H1 (cell line): ENCODE results near the gene RABIF. TPM values are rescaled to one million over a fixed set of nuclear protein-coding genes. Genes with fewer than 3 reads are reported as not detected.

Experiments used
- CTCF ChIA-PET: fragments of 300-600 bp; sonication (Branson Sonifier 250); formaldehyde crosslinking; loops from one replicate; lab custom pipeline; 2021; ENCODE audit not compliant: partially characterized antibody; lab: Charles Lee
- POLR2A ChIA-PET: fragments of 300-600 bp; sonication (Branson Sonifier 250); formaldehyde crosslinking; loops from one replicate; lab custom pipeline; 2021; ENCODE audit warnings: inconsistent platforms; ENCODE audit not compliant: partially characterized antibody; lab: Charles Lee
- DNase-seq, 2 experiments: peaks; one replicate each; pipeline versions ENCODE4 v3.0.0 to v3.0.0-alpha.2; 2010 to 2022; ENCODE audit warnings: low spot score in 2 of 2, low read depth in 1 of 2, mixed read lengths in 1 of 2
- FAIRE-seq: peaks from 2 replicates; lab custom pipeline; 2011; peaks lifted over from hg19 to GRCh38; lab: Jason Lieb, UNC
- H2AFZ ChIP-seq: 2 replicates; pipeline ENCODE4 v1.8.1; 2012; ENCODE audit warnings: low read length, inconsistent platforms
- H2AK5ac ChIP-seq: 2 replicates; pipeline ENCODE4 v1.6.1; 2013; ENCODE audit warnings: low read depth, low read length
- H2BK120ac ChIP-seq: replicated peaks from 2 replicates; pipeline ENCODE3; 2013; ENCODE audit warnings: low read depth, low read length, inconsistent platforms
- H2BK12ac ChIP-seq: 2 replicates; pipeline ENCODE4 v1.6.1; 2013; ENCODE audit warnings: low read depth, low read length
- H2BK15ac ChIP-seq: 2 replicates; pipeline ENCODE4 v1.6.1; 2013; ENCODE audit warnings: low read length
- H2BK20ac ChIP-seq: 2 replicates; pipeline ENCODE4 v1.6.1; 2013; ENCODE audit warnings: low read length
- H2BK5ac ChIP-seq: 2 replicates; pipeline ENCODE4 v1.6.1; 2013; ENCODE audit warnings: low read depth, low read length
- H3K14ac ChIP-seq: 2 replicates; pipeline ENCODE4 v1.6.1; 2013; ENCODE audit warnings: inconsistent platforms; ENCODE audit not compliant: insufficient read length
- H3K18ac ChIP-seq: 2 replicates; pipeline ENCODE4 v1.6.1; 2013; ENCODE audit warnings: low read length; ENCODE audit errors: extremely low read depth
- H3K23ac ChIP-seq: 2 replicates; pipeline ENCODE4 v1.6.1; 2013; ENCODE audit warnings: inconsistent platforms; ENCODE audit not compliant: insufficient read length
- H3K23me2 ChIP-seq: 2 replicates; pipeline ENCODE4 v1.6.1; 2013; ENCODE audit warnings: low read depth, low read length
- H3K27ac ChIP-seq: 2 replicates; pipeline ENCODE4 v1.6.1; 2011; ENCODE audit warnings: low read depth, low read length, inconsistent platforms
- H3K27me3 ChIP-seq, 4 experiments: replicated peaks in 1 of 4; 1 replicate in 1 of 4; 2 replicates in 3 of 4; pipeline versions ENCODE4 v1.6.1 to v1.8.1; 2011 to 2013; ENCODE audit warnings: low read length in 3 of 4, mild to moderate bottlenecking in 3 of 4, inconsistent platforms in 2 of 4, mixed read lengths in 2 of 4, moderate library complexity in 1 of 4; ENCODE audit not compliant: control insufficient read depth in 3 of 4, insufficient read depth in 3 of 4; ENCODE audit errors: extremely low read depth in 1 of 4
- H3K36me3 ChIP-seq, 4 experiments: 2 replicates each; pipeline versions ENCODE4 v1.6.1 to v1.8.1; 2011 to 2013; ENCODE audit warnings: mild to moderate bottlenecking in 4 of 4, low read length in 3 of 4, moderate library complexity in 2 of 4, control low read depth in 1 of 4, inconsistent platforms in 1 of 4; ENCODE audit not compliant: insufficient read depth in 4 of 4, control insufficient read depth in 2 of 4
- H3K4ac ChIP-seq: replicated peaks from 2 replicates; pipeline ENCODE3; 2013; ENCODE audit warnings: low read length, low read depth, mixed read lengths, inconsistent platforms; ENCODE audit not compliant: insufficient read length
- H3K4me1 ChIP-seq, 4 experiments: replicated peaks in 1 of 4; 1 replicate in 1 of 4; 2 replicates in 3 of 4; pipeline versions ENCODE4 v1.6.1 to v1.8.1; 2011 to 2013; ENCODE audit warnings: low read length in 3 of 4, inconsistent platforms in 2 of 4, mixed read lengths in 1 of 4; ENCODE audit not compliant: insufficient read depth in 4 of 4, control insufficient read depth in 3 of 4
- H3K4me2 ChIP-seq, 2 experiments: 2 replicates each; pipeline versions ENCODE4 v1.6.1 to v1.8.1; 2011 to 2013; ENCODE audit warnings: low read depth in 2 of 2, low read length in 2 of 2, control low read depth in 1 of 2, inconsistent platforms in 1 of 2, mild to moderate bottlenecking in 1 of 2; ENCODE audit not compliant: insufficient read depth in 1 of 2
- H3K4me3 ChIP-seq, 4 experiments: fragments of 200-600, 300-600 bp in 1 of 4; sonication (generic), shearing (Covaris generic), sonication (Bioruptor Twin) in 1 of 4; 2 replicates each; pipeline versions ENCODE4 v1.5.1 to v1.8.1; 2011 to 2016; ENCODE audit warnings: low read length in 4 of 4, low read depth in 3 of 4, control low read depth in 2 of 4, inconsistent platforms in 2 of 4, mild to moderate bottlenecking in 2 of 4, mixed read lengths in 1 of 4, moderate library complexity in 1 of 4; ENCODE audit not compliant: insufficient read depth in 2 of 4; ENCODE audit errors: extremely low read depth in 1 of 4
- H3K56ac ChIP-seq: replicated peaks from 2 replicates; pipeline ENCODE3; 2013; ENCODE audit warnings: low read depth, mild to moderate bottlenecking, mixed read lengths, low read length, inconsistent platforms; ENCODE audit not compliant: insufficient read length
- H3K79me1 ChIP-seq: 2 replicates; pipeline ENCODE4 v1.6.1; 2013; ENCODE audit warnings: low read depth, low read length, control low read depth
- H3K79me2 ChIP-seq, 2 experiments: 2 replicates each; pipeline versions ENCODE4 v1.6.1 to v1.8.1; 2012 to 2013; ENCODE audit warnings: low read length in 2 of 2, mild to moderate bottlenecking in 2 of 2, inconsistent platforms in 1 of 2; ENCODE audit not compliant: insufficient read depth in 2 of 2, control insufficient read depth in 1 of 2
- H3K9ac ChIP-seq, 4 experiments: replicated peaks in 1 of 4; 1 replicate in 1 of 4; 2 replicates in 3 of 4; pipeline versions ENCODE4 v1.6.1 to v1.8.1; 2011 to 2013; ENCODE audit warnings: low read depth in 3 of 4, low read length in 3 of 4, control low read depth in 2 of 4, mild to moderate bottlenecking in 2 of 4, moderate library complexity in 2 of 4, inconsistent platforms in 1 of 4; ENCODE audit errors: extremely low read depth in 1 of 4
- H3K9me3 ChIP-seq, 2 experiments: 2 replicates each; pipeline versions ENCODE4 v1.6.1 to v1.8.1; 2012 to 2013; ENCODE audit warnings: mild to moderate bottlenecking in 2 of 2, moderate library complexity in 2 of 2, control low read depth in 1 of 2, inconsistent platforms in 1 of 2, low read depth in 1 of 2, low read length in 1 of 2, mixed read lengths in 1 of 2; ENCODE audit not compliant: insufficient read depth in 2 of 2
- H4K20me1 ChIP-seq, 2 experiments: replicated peaks in 1 of 2; 2 replicates each; pipeline versions ENCODE3 to v1.8.1; 2011 to 2013; ENCODE audit warnings: inconsistent platforms in 2 of 2, low read length in 2 of 2, mild to moderate bottlenecking in 1 of 2; ENCODE audit not compliant: insufficient read depth in 2 of 2, control insufficient read depth in 1 of 2
- H4K5ac ChIP-seq: 2 replicates; pipeline ENCODE4 v1.6.1; 2013; ENCODE audit warnings: low read length, low read depth, mixed read lengths, inconsistent platforms; ENCODE audit not compliant: insufficient read length
- H4K8ac ChIP-seq: 2 replicates; pipeline ENCODE4 v1.8.0; 2013; ENCODE audit warnings: mild to moderate bottlenecking, moderate library complexity, low read length, inconsistent platforms; ENCODE audit not compliant: insufficient read depth; ENCODE audit errors: extremely low read depth
- H4K91ac ChIP-seq: replicated peaks from 2 replicates; pipeline ENCODE3; 2013; ENCODE audit warnings: low read length, mixed read lengths, inconsistent platforms; ENCODE audit not compliant: insufficient read length
- ATF3 ChIP-seq: IDR thresholded peaks from 2 replicates; pipeline ENCODE4 v1.6.1; 2011; ENCODE audit warnings: low read depth, mild to moderate bottlenecking, low read length; ENCODE audit not compliant: insufficient read depth
- BACH1 ChIP-seq: IDR thresholded peaks from 2 replicates; pipeline ENCODE4 v1.6.1; 2012; ENCODE audit warnings: low read length, improper control_type of control experiment
- BRCA1 ChIP-seq: IDR thresholded peaks from 2 replicates; pipeline ENCODE4 v1.6.1; 2012; ENCODE audit warnings: low read depth, low read length, improper control_type of control experiment
- EZH2 ChIP-seq: fragments of 200-600 bp; sonication (generic); IDR thresholded peaks from 2 replicates; pipeline ENCODE4 v1.7.1; 2012; ENCODE audit warnings: low read depth, mild to moderate bottlenecking, moderate library complexity, low read length, inconsistent platforms; ENCODE audit not compliant: severe bottlenecking
- HDAC6 ChIP-seq: IDR thresholded peaks from one replicate; pipeline ENCODE4 v1.7.1; 2012; ENCODE audit warnings: low read depth, mild to moderate bottlenecking, inconsistent platforms, low read length, moderate library complexity
- KDM5A ChIP-seq: fragments of 200-600 bp; IDR thresholded peaks from 2 replicates; pipeline ENCODE4 v1.7.1; 2012; ENCODE audit warnings: mild to moderate bottlenecking, low read length, inconsistent platforms, mixed read lengths
- MAFK ChIP-seq: IDR thresholded peaks from 2 replicates; pipeline ENCODE4 v1.6.1; 2012; ENCODE audit warnings: low read depth, mild to moderate bottlenecking, improper control_type of control experiment, low read length
- POLR2A ChIP-seq, 2 experiments: IDR thresholded peaks; 1 replicate in 1 of 2; 2 replicates in 1 of 2; pipeline ENCODE4 v1.6.1; 2011; ENCODE audit warnings: low read depth in 2 of 2, low read length in 2 of 2, mild to moderate bottlenecking in 2 of 2; ENCODE audit errors: control extremely low read depth in 1 of 2
- RNF2 ChIP-seq: fragments of 200-900, 300-1000 bp; sonication (generic); IDR thresholded peaks from 2 replicates; pipeline ENCODE4 v1.7.1; 2016; ENCODE audit warnings: borderline replicate concordance, low read depth, mild to moderate bottlenecking, antibody characterized with exemption, low read length; ENCODE audit not compliant: poor library complexity, severe bottlenecking; ENCODE audit errors: missing control alignments
- SAP30 ChIP-seq: fragments of 300-600 bp; sonication (generic); IDR thresholded peaks from 2 replicates; pipeline ENCODE4 v1.7.1; 2012; ENCODE audit warnings: low read length, moderate library complexity, mild to moderate bottlenecking, inconsistent platforms; ENCODE audit not compliant: insufficient read depth, insufficient replicate concordance
- SP4 ChIP-seq: IDR thresholded peaks from 2 replicates; pipeline ENCODE4 v1.6.1; 2012; ENCODE audit warnings: low read length, inconsistent platforms
- WGBS, 2 experiments: shearing (Covaris generic) in 1 of 2; methylation state at CpG; one replicate each; pipeline versions ENCODE4 v1.1.6 to v1.1.7; 2013 to 2015; ENCODE audit warnings: low lambda C conversion rate in 2 of 2, mixed read lengths in 2 of 2, inconsistent platforms in 1 of 2, low coverage in 1 of 2, missing lambda C conversion rate in 1 of 2; ENCODE audit not compliant: insufficient replicate concordance in 2 of 2, insufficient coverage in 1 of 2, insufficient read length in 1 of 2; ENCODE audit errors: extremely low coverage in 1 of 2, missing lambda C conversion rate in 1 of 2; 5-methylcytosine and 5-hydroxymethylcytosine counted together
- polyA plus RNA-seq, 7 experiments: library from polyadenylated mRNA; depleted of rRNA in 3 of 7; stranded (reverse) in 5 of 7; unstranded in 2 of 7; fragments of >200 nt in 5 of 7; fragments of 200-250 nt in 2 of 7; gene quantifications; 1 replicate in 5 of 7; 2 replicates in 1 of 7; 4 replicates in 1 of 7; pipeline versions ENCODE4 v1.2.1 to v1.2.3, GENCODE V29; 2011 to 2013; ENCODE audit warnings: missing spikeins in 2 of 7, mixed read lengths in 2 of 7
- total RNA-seq: library from RNA; stranded (reverse); fragmentation: NEBNext Ultra II Directional; extraction: Animal tissue kit (Norgen Biotek cat#: 25700); gene quantifications from 2 replicates; pipeline ENCODE4 v1.2.1, GENCODE V29; 2021

Gene RABIF
- total and polyA plus RNA-seq, 2 of the 8 experiments (the other 6 are each of a cell fraction or from before 2014, with no cell fraction given): 5.6 to 6.9 TPM

- WGBS, 2 experiments: 87% methylated on average over 10 of the region's 10 CpGs; no CpG with 5 or more reads in 1 of the 2 experiments
- Histone ChIP-seq H3K4ac (no peak overlapping the region), H3K56ac (no peak overlapping the region), H2BK5ac (no peak overlapping the region; the same call in 1 of the 2 replicates), H3K18ac (0 out of 2 replicates have a peak overlapping the region, but pooled peaks have one; percentile 32), H4K91ac (peak overlapping the region; percentile 62), H2BK12ac (no peak overlapping the region; the same call in 1 of the 2 replicates), H3K4me1 (peaks cover 0 to 6% (median 5%) of the 10 kb centered on the region in 4 experiments; a peak in 6 of 7 replicates), H3K4me3 (no peak overlapping the region), H2BK20ac (no peak overlapping the region), H3K14ac (no peak overlapping the region), H2BK15ac (no peak overlapping the region), H2BK120ac (no peak overlapping the region), H2AK5ac (no peak overlapping the region), H3K9ac (no peak overlapping the region), H2AFZ (no peak overlapping the region; the same call in 1 of the 2 replicates), H3K79me1 (no peaks in the 10 kb centered on the region), H3K23ac (no peak overlapping the region), H3K79me2 (no peaks in the 10 kb centered on the region), H3K27me3 (no peaks in the 10 kb centered on the region), H3K27ac (no peak overlapping the region), H4K20me1 (no peaks in the 10 kb centered on the region), H3K4me2 (no peak overlapping the region), H4K8ac (peak overlapping the region; percentile 36), H3K23me2 (no peaks in the 10 kb centered on the region), H4K5ac (no peak overlapping the region), H3K9me3 (no peaks in the 10 kb centered on the region), H3K36me3 (no peaks in the 10 kb centered on the region)
- ChIA-PET POLR2A (interaction anchor here (0.7 to 2.6 kb wide), 7 partner anchors 10 to 28 kb away, joined by 3 to 10 read pairs (median 4); partner anchors contain the start of gene PCAT6), CTCF (interaction anchor here (1.0 to 2.1 kb wide), 9 partner anchors 11 to 204 kb away, joined by 3 to 19 read pairs (median 3); partner anchors contain the start of gene PCAT6)
- TF ChIP-seq KDM5A (no peak), BRCA1 (no peak), MAFK (no peak), SAP30 (no peak), ATF3 (no peak), HDAC6 (no peak), EZH2 (no peak), BACH1 (no peak), SP4 (no peak), RNF2 (no peak), POLR2A (IDR thresholded peaks at IDR 0.05; ENCODE audit: control extremely low read depth in 1 of 2, low read depth in 2 of 2, low read length in 2 of 2) (no peak)
- DNase-seq (no peak), FAIRE-seq (no peak)
These were observed 54.0 kb downstream of the RABIF start for GRCh38 chr1:202834771-202835547.
